SK-MEL-5 (cell line): Measurements from ENCODE around the gene MAOA. TPM values are rescaled to one million over a fixed set of nuclear protein-coding genes. Genes with fewer than 3 reads are reported as not detected.
"Not testable (repeated sequence)": the region's sequence is repeated elsewhere in the genome, so short reads cannot be mapped to it uniquely, and the experiment has no call there.

Source experiments
- DNase-seq: peaks from one replicate; pipeline ENCODE4 v3.0.0-alpha.2; 2016; ENCODE audit warnings: low read depth, low spot score
- in situ Hi-C: cut with HindIII; loops from 2 replicates; pipeline ENCODE4 v1.10.0; 2016; ENCODE audit warnings: low sequenced_read_pairs, high pct_unique_total_duplicates, low pct_unique_long_range_greater_than_20kb
- total RNA-seq: library from RNA; depleted of rRNA; stranded (reverse); fragments of >200 nt; shearing (Covaris generic); gene quantifications from 2 replicates; pipeline ENCODE4 v1.2.3, GENCODE V29; 2014

Gene MAOA
- total RNA-seq, 1 experiment from 2014 or later, result 0.32 TPM

- no peak for DNase-seq
- in situ Hi-C loops, result no loop called here
Observed at GRCh38 chrX:43702079-43702524, 46.0 kb downstream of the MAOA start.

GRCh38 chrX:43702660-43703059, 46.6 kb downstream of the MAOA start:
- no peak for DNase-seq
- in situ Hi-C loops, result no loop called here

- in situ Hi-C loops, result no loop called here
- DNase-seq, result no peak
Observed at GRCh38 chrX:43703211-43703791, 47.2 kb downstream of the MAOA start.

- no peak for DNase-seq
- in situ Hi-C loops, result no loop called here
Observed at GRCh38 chrX:43706786-43707370, 50.8 kb downstream of the MAOA start.

GRCh38 chrX:43707812-43708548, 51.9 kb downstream of the MAOA start:
- in situ Hi-C loops, result no loop called here

GRCh38 chrX:43716144-43716543, 60.0 kb downstream of the MAOA start:
- no peak for DNase-seq
- in situ Hi-C loops, result no loop called here

More at GRCh38 chrX:43707812-43708548, 51.9 kb downstream of the MAOA start:
- no peak for DNase-seq

GRCh38 chrX:43716696-43717095, 60.6 kb downstream of the MAOA start:
- DNase-seq, result no peak
- in situ Hi-C loops, result no loop called here

GRCh38 chrX:43717161-43717560, 61.1 kb downstream of the MAOA start:
- in situ Hi-C loops, result no loop called here
- DNase-seq, result no peak

- DNase-seq, result no peak
- in situ Hi-C loops, result no loop called here
Observed at GRCh38 chrX:43718081-43718480, 62.0 kb downstream of the MAOA start.

GRCh38 chrX:43718546-43718945, 62.4 kb downstream of the MAOA start:
- in situ Hi-C loops, result no loop called here
- no peak for DNase-seq

GRCh38 chrX:43718956-43719355, 62.9 kb downstream of the MAOA start:
- no peak for DNase-seq
- in situ Hi-C loops, result no loop called here

GRCh38 chrX:43720082-43720481, 64.0 kb downstream of the MAOA start:
- in situ Hi-C loops, result no loop called here
- no peak for DNase-seq

GRCh38 chrX:43720961-43721360, 64.9 kb downstream of the MAOA start:
- in situ Hi-C loops, result no loop called here
- DNase-seq, result no peak

- in situ Hi-C loops, DNase-seq: not testable (repeated sequence)
Observed at GRCh38 chrX:43725227-43725626, 69.1 kb downstream of the MAOA start.

- in situ Hi-C loops, DNase-seq: not testable (repeated sequence)
Observed at GRCh38 chrX:43727254-43727653, 71.2 kb downstream of the MAOA start.

GRCh38 chrX:43728002-43728401, 71.9 kb downstream of the MAOA start:
- in situ Hi-C loops, result no loop called here

GRCh38 chrX:43728966-43729365, 72.9 kb downstream of the MAOA start:
- DNase-seq, result no peak
- in situ Hi-C loops, result no loop called here

More at GRCh38 chrX:43728002-43728401, 71.9 kb downstream of the MAOA start:
- DNase-seq, result no peak

GRCh38 chrX:43731086-43731485, 75.0 kb downstream of the MAOA start:
- no peak for DNase-seq
- in situ Hi-C loops, result no loop called here

- no peak for DNase-seq
- in situ Hi-C loops, result no loop called here
Observed at GRCh38 chrX:43733699-43734098, 77.6 kb downstream of the MAOA start.
